Stimulated activated CD4-positive, alpha-beta T cell treated with anti-CD3 and anti-CD28 coated beads, Interleukin-1b, Interleukin-23, amount 100 ng/mL, for 4 hours (primary cell): ENCODE data around the gene CHDH.

ENCODE experiments used
- DNase-seq, 2 donors: peaks; one replicate each; pipeline ENCODE4 v3.0.0-alpha.2; 2020; ENCODE audit warnings: low read depth in 2 of 2

CHDH gene

GRCh38 chr3:53789459-53789858 is 56.8 kb downstream of the CHDH start:
- DNase-seq: no peak

GRCh38 chr3:53788038-53788437 is 58.2 kb downstream of the CHDH start:
- DNase-seq: no peak

GRCh38 chr3:53787016-53787415 is 59.2 kb downstream of the CHDH start:
- DNase-seq: no peak

GRCh38 chr3:53780806-53781205 is 65.4 kb downstream of the CHDH start:
- no peak for DNase-seq

- DNase-seq: no peak
Measured at GRCh38 chr3:53780171-53780570, 66.0 kb downstream of the CHDH start.

GRCh38 chr3:53778153-53778552 is 68.1 kb downstream of the CHDH start:
- DNase-seq: no peak

GRCh38 chr3:53777468-53777867 is 68.8 kb downstream of the CHDH start:
- no peak for DNase-seq

GRCh38 chr3:53776494-53777101 is 69.6 kb downstream of the CHDH start:
- no peak for DNase-seq

GRCh38 chr3:53775834-53776251 is 70.4 kb downstream of the CHDH start:
- DNase-seq: no peak

GRCh38 chr3:53775018-53775417 is 71.2 kb downstream of the CHDH start:
- no peak for DNase-seq

- no peak for DNase-seq
Measured at GRCh38 chr3:53774414-53774813, 71.8 kb downstream of the CHDH start.

GRCh38 chr3:53773611-53774368 is 72.4 kb downstream of the CHDH start:
- no peak for DNase-seq

- DNase-seq: no peak
Measured at GRCh38 chr3:53773021-53773436, 73.2 kb downstream of the CHDH start.

GRCh38 chr3:53772562-53772961 is 73.7 kb downstream of the CHDH start:
- DNase-seq: no peak

- DNase-seq: no peak
Measured at GRCh38 chr3:53768478-53769459, 77.5 kb downstream of the CHDH start.

- no peak for DNase-seq
Measured at GRCh38 chr3:53766706-53767105, 79.5 kb downstream of the CHDH start.

GRCh38 chr3:53765753-53766152 is 80.5 kb downstream of the CHDH start:
- no peak for DNase-seq

GRCh38 chr3:53764026-53764775 is 82.0 kb downstream of the CHDH start:
- no peak for DNase-seq

GRCh38 chr3:53763353-53763752 is 82.9 kb downstream of the CHDH start:
- no peak for DNase-seq
